ENCODE results near the gene TPSD1.
"Not testable (repeated sequence)": the region's sequence is repeated elsewhere in the genome, so short reads cannot be mapped to it uniquely, and the experiment has no call there.

- TF ChIP-seq, protein P1, sequence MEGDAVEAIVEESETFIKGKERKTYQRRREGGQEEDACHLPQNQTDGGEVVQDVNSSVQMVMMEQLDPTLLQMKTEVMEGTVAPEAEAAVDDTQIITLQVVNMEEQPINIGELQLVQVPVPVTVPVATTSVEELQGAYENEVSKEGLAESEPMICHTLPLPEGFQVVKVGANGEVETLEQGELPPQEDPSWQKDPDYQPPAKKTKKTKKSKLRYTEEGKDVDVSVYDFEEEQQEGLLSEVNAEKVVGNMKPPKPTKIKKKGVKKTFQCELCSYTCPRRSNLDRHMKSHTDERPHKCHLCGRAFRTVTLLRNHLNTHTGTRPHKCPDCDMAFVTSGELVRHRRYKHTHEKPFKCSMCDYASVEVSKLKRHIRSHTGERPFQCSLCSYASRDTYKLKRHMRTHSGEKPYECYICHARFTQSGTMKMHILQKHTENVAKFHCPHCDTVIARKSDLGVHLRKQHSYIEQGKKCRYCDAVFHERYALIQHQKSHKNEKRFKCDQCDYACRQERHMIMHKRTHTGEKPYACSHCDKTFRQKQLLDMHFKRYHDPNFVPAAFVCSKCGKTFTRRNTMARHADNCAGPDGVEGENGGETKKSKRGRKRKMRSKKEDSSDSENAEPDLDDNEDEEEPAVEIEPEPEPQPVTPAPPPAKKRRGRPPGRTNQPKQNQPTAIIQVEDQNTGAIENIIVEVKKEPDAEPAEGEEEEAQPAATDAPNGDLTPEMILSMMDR (IDR thresholded peaks at IDR 0.05): not testable (repeated sequence)
- TF ChIP-seq ZBTB21 (CRISPR knock-in tag; IDR thresholded peaks at IDR 0.05; ENCODE audit: borderline replicate concordance); ZNF121 (CRISPR knock-in tag; IDR thresholded peaks at IDR 0.05); TP53 (CRISPR knock-in tag; IDR thresholded peaks at IDR 0.05); GRHL2 (CRISPR knock-in tag; IDR thresholded peaks at IDR 0.05; ENCODE audit: insufficient replicate concordance, severe bottlenecking); RELA (CRISPR knock-in tag; IDR thresholded peaks at IDR 0.05; ENCODE audit: borderline replicate concordance); TEAD4 (CRISPR knock-in tag; IDR thresholded peaks at IDR 0.05); USF1 (CRISPR knock-in tag; IDR thresholded peaks at IDR 0.05); ARID4B (CRISPR knock-in tag; IDR thresholded peaks at IDR 0.05; ENCODE audit: borderline replicate concordance): not testable (repeated sequence)
These were observed 14.8 kb upstream of the TPSD1 start for GRCh38 chr16:1241081-1241480.

All from WTC11 (cell line).